Measurements from ENCODE around the gene CR1. TPM values are rescaled to one million over a fixed set of nuclear protein-coding genes. Genes with fewer than 3 reads are reported as not detected.

CR1 gene
- total RNA-seq = 1.5 TPM
- polyA plus RNA-seq = 1.6 TPM
- long read RNA-seq, donor 1 = 0 reads
- long read RNA-seq, donor 2 = 0 reads
- long read RNA-seq, donor 3 = 0 reads
- long read RNA-seq, donor 4 = 0 reads
- long read RNA-seq, donor 5 = 0 reads
- long read RNA-seq, donor 6 = 0 reads
- long read RNA-seq, donor 7 = 0 reads
- long read RNA-seq, donor 8 = 0 reads
- long read RNA-seq, donor 9 = 0 reads
- long read RNA-seq, donor 10 = 0 reads

DNA sequence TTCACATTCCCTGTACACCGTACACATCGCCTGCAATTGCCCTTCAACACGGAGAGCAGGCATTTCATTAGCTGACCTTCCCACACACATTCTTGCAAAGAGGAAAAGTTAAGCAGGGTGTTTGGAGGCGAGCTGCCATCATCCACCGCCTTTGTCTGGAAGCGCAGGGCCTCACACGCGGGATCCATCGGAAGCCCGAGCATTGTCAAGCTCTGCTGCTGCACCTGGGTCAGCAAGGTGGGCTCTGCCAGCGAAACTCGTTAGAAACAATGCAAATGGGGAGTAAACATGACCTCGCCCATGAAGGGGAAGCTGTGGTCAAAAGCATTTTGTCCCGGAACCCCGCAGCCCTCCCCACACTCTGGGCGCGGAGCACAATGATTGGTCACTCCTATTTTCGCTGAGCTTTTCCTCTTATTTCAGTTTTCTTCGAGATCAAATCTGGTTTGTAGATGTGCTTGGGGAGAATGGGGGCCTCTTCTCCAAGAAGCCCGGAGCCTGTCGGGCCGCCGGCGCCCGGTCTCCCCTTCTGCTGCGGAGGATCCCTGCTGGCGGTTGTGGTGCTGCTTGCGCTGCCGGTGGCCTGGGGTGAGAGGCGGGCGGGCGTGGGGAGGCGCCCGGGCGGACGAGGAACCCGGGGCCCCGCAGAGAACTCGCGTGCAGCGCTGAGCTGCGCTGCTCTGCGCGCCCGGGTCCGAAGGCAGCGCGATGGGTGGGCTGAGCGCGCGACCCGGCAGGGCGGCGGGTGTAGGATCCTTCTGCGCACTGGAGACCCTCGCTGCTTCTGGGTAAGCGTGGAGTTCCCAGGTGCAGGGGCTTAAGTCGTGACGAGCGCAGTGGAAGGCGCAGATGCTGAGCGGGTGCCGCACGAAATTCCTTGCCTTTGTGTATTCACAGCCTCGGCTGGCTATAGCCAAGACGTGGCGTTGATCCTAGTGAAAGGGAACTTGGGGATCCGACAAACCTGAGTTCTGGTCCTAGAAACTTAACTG, at the start of gene CR1:
TSS of gene CR1 (plus strand) at position 357 of the 992 bp plus-strand sequence. CDS start at position 468, 111 bp downstream.
- DNase-seq (ENCODE audit: low read depth in 6 of 9, low spot score in 9 of 9) = peak in 4 of 9 donors; percentile 22 to 65 (median 42)
- Histone ChIP-seq H3K4me1 (ENCODE audit: control insufficient read depth in 2 of 2, insufficient read depth in 2 of 2, low read length in 2 of 2) (peaks cover 4 to 14% of the 10 kb centered on the region in 2 donors), H3K27ac (ENCODE audit: low read depth in 1 of 2, low read length in 1 of 2) (peak within 1 kb of the TSS in 1 of 2 donors; percentile 60), H3K9me3 (ENCODE audit: control insufficient read depth in 2 of 2, insufficient read depth in 1 of 2, low read length in 1 of 2) (no peaks in the 10 kb centered on the region), H3K27me3 (ENCODE audit: control insufficient read depth in 2 of 2, insufficient read depth in 1 of 2, low read length in 1 of 2) (peaks cover 3 to 10% of the 10 kb centered on the region in 2 donors), H3K4me3 (ENCODE audit: low read length in 2 of 2) (peak within 1 kb of the TSS; percentile 47 to 59), H3K36me3 (ENCODE audit: control insufficient read depth in 2 of 2, insufficient read depth in 2 of 2, low read length in 1 of 2) (no peaks in the 10 kb centered on the region)
- WGBS = 4% methylated on average over 68 of the region's 68 CpGs

DNA sequence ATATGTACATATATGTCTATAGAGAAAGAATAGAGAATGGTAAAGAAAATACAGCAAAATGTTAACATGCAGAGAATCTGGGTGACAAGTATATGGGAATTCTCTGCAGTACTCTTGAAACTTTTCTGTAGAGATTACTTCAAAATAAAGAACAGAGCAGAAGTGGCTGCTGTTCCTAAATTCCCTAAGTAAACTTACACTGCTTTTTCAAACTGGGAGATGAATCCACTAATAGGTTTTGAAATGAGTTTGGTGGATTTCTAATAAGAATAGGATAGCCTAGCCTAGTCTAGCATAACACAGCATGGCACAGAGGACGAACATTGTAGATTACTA, 42.3 kb upstream of the CR1 start:
- Histone ChIP-seq H3K4me3 (ENCODE audit: low read length in 2 of 2) (peak overlapping the region; percentile 64 to 66), H3K27ac (ENCODE audit: low read depth in 1 of 2, low read length in 1 of 2) (no peak overlapping the region), H3K27me3 (ENCODE audit: control insufficient read depth in 2 of 2, insufficient read depth in 1 of 2, low read length in 1 of 2) (peaks cover 0 to 9% of the 10 kb centered on the region in 2 donors), H3K4me1 (ENCODE audit: control insufficient read depth in 2 of 2, insufficient read depth in 2 of 2, low read length in 2 of 2) (peaks cover 18 to 40% of the 10 kb centered on the region in 2 donors), H3K36me3 (ENCODE audit: control insufficient read depth in 2 of 2, insufficient read depth in 2 of 2, low read length in 1 of 2) (no peaks in the 10 kb centered on the region), H3K9me3 (ENCODE audit: control insufficient read depth in 2 of 2, insufficient read depth in 1 of 2, low read length in 1 of 2) (no peaks in the 10 kb centered on the region)
- WGBS = 46% methylated on average over 1 of the region's 1 CpG
- DNase-seq (ENCODE audit: low read depth in 6 of 9, low spot score in 9 of 9) = no peak

DNA sequence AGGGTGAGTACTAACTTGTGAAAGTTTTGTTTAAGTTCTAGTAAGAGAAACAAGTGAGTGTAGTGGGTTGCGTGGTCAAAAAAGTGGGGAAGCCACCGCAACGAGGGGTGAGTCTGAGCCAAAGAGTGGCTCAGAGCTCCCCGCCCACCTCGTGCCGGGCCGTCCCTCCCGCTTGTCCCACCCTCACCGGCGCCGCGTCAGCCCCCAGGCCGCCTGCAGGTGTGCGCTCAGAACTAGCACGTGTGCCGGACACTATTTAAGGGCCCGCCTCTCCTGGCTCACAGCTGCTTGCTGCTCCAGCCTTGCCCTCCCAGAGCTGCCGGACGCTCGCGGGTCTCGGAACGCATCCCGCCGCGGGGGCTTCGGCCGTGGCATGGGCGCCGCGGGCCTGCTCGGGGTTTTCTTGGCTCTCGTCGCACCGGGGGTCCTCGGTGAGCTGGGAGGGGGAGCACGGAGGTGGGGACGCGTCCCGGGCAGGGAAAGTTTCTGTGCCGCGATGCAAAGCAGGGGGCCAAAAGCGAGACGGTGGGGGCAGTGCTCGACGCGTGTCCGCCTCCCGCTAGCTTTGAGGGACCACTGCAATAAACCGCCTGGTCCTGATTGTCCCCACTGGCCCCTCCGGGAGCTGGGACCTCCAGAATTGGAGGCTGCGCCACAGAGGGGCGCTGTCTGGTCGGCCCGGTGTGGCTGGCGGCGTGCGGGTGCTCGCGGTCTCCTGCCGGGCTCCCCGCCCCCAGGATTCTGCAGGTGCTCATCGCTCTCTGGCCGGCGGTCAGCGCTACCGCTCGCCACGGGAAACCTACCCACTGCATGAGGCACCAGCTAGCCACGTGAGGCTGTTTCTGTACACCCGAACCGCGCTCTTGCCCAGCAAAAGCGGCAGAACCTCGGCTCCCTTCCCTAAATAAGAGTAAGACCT, 41.7 kb upstream of the CR1 start, which contains the start of gene CR2:
TSS of gene CR2 (plus strand) at position 283 of the 919 bp plus-strand sequence. CDS start at position 374, 91 bp downstream.
- peak within 1 kb of the TSS; percentile 64 to 66 for H3K4me3 ChIP-seq (ENCODE audit: low read length in 2 of 2)
- H3K27ac ChIP-seq (ENCODE audit: low read depth in 1 of 2, low read length in 1 of 2) = peak within 1 kb of the TSS; percentile 14 to 43
- H3K27me3 ChIP-seq (ENCODE audit: control insufficient read depth in 2 of 2, insufficient read depth in 1 of 2, low read length in 1 of 2) = peaks cover 0 to 9% of the 10 kb centered on the region in 2 donors
- no peaks in the 10 kb centered on the region for H3K9me3 ChIP-seq (ENCODE audit: control insufficient read depth in 2 of 2, insufficient read depth in 1 of 2, low read length in 1 of 2)
- no peaks in the 10 kb centered on the region for H3K36me3 ChIP-seq (ENCODE audit: control insufficient read depth in 2 of 2, insufficient read depth in 2 of 2, low read length in 1 of 2)
- under 1% methylated on average over 75 of the region's 75 CpGs for WGBS
- peak in 6 of 9 donors; percentile 43 to 80 (median 56) for DNase-seq (ENCODE audit: low read depth in 6 of 9, low spot score in 9 of 9)
- peaks cover 18 to 41% of the 10 kb centered on the region in 2 donors for H3K4me1 ChIP-seq (ENCODE audit: control insufficient read depth in 2 of 2, insufficient read depth in 2 of 2, low read length in 2 of 2)

GRCh38 chr1:207455183-207455754, 40.7 kb upstream of the CR1 start:
- DNase-seq (ENCODE audit: low read depth in 6 of 9, low spot score in 9 of 9) = no peak
- 58% methylated on average over 6 of the region's 6 CpGs for WGBS
- Histone ChIP-seq H3K9me3 (ENCODE audit: control insufficient read depth in 2 of 2, insufficient read depth in 1 of 2, low read length in 1 of 2) (no peaks in the 10 kb centered on the region), H3K27me3 (ENCODE audit: control insufficient read depth in 2 of 2, insufficient read depth in 1 of 2, low read length in 1 of 2) (peaks cover 0 to 9% of the 10 kb centered on the region in 2 donors), H3K27ac (ENCODE audit: low read depth in 1 of 2, low read length in 1 of 2) (no peak overlapping the region), H3K36me3 (ENCODE audit: control insufficient read depth in 2 of 2, insufficient read depth in 2 of 2, low read length in 1 of 2) (no peaks in the 10 kb centered on the region), H3K4me3 (ENCODE audit: low read length in 2 of 2) (peak overlapping the region; percentile 64 to 66), H3K4me1 (ENCODE audit: control insufficient read depth in 2 of 2, insufficient read depth in 2 of 2, low read length in 2 of 2) (peaks cover 27 to 48% of the 10 kb centered on the region in 2 donors)

DNA sequence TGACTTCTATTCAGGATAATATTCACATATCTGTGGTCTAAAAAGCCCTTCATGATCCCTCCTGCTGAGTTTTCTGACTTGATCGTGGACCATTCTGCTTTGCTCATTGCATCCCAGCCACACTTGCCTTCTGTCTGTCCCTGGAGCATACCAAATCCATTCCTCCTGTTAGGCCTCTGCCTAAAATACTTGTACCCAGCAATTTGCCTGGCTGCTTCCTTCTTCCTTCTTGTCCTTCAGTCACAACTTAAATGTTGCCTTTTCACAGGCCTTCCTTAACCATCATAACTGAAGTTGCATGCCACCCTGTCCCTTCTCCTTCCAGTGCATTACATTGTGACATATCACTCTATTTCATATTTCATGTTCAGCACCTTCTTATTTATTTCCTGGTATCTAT, 37.5 kb upstream of the CR1 start:
- WGBS = 82% methylated on average over 1 of the region's 1 CpG
- Histone ChIP-seq H3K27me3 (ENCODE audit: control insufficient read depth in 2 of 2, insufficient read depth in 1 of 2, low read length in 1 of 2) (peaks cover 0 to 9% of the 10 kb centered on the region in 2 donors), H3K36me3 (ENCODE audit: control insufficient read depth in 2 of 2, insufficient read depth in 2 of 2, low read length in 1 of 2) (no peaks in the 10 kb centered on the region), H3K4me1 (ENCODE audit: control insufficient read depth in 2 of 2, insufficient read depth in 2 of 2, low read length in 2 of 2) (peaks cover 43 to 68% of the 10 kb centered on the region in 2 donors), H3K27ac (ENCODE audit: low read depth in 1 of 2, low read length in 1 of 2) (peak overlapping the region; percentile 78 to 89), H3K4me3 (ENCODE audit: low read length in 2 of 2) (no peak overlapping the region), H3K9me3 (ENCODE audit: control insufficient read depth in 2 of 2, insufficient read depth in 1 of 2, low read length in 1 of 2) (no peaks in the 10 kb centered on the region)
- DNase-seq (ENCODE audit: low read depth in 6 of 9, low spot score in 9 of 9) = peak in 1 of 9 donors; percentile 59

GRCh38 chr1:207459008-207459407, 36.9 kb upstream of the CR1 start:
- H3K4me1 ChIP-seq (ENCODE audit: control insufficient read depth in 2 of 2, insufficient read depth in 2 of 2, low read length in 2 of 2) = peaks cover 46 to 72% of the 10 kb centered on the region in 2 donors
- H3K36me3 ChIP-seq (ENCODE audit: control insufficient read depth in 2 of 2, insufficient read depth in 2 of 2, low read length in 1 of 2) = no peaks in the 10 kb centered on the region
- WGBS = 5% methylated on average over 2 of the region's 2 CpGs
- H3K9me3 ChIP-seq (ENCODE audit: control insufficient read depth in 2 of 2, insufficient read depth in 1 of 2, low read length in 1 of 2) = no peaks in the 10 kb centered on the region
- DNase-seq (ENCODE audit: low read depth in 6 of 9, low spot score in 9 of 9) = peak in 7 of 9 donors; percentile 45 to 92 (median 74)
- H3K27ac ChIP-seq (ENCODE audit: low read depth in 1 of 2, low read length in 1 of 2) = peak overlapping the region in 1 of 2 donors; percentile 89
- no peak overlapping the region for H3K4me3 ChIP-seq (ENCODE audit: low read length in 2 of 2)
- peaks cover 0 to 7% of the 10 kb centered on the region in 2 donors for H3K27me3 ChIP-seq (ENCODE audit: control insufficient read depth in 2 of 2, insufficient read depth in 1 of 2, low read length in 1 of 2)

- no peak overlapping the region for H3K4me3 ChIP-seq (ENCODE audit: low read length in 2 of 2)
- DNase-seq (ENCODE audit: low read depth in 6 of 9, low spot score in 9 of 9) = no peak
- H3K4me1 ChIP-seq (ENCODE audit: control insufficient read depth in 2 of 2, insufficient read depth in 2 of 2, low read length in 2 of 2) = peaks cover 45 to 57% of the 10 kb centered on the region in 2 donors
- no peaks in the 10 kb centered on the region for H3K27me3 ChIP-seq (ENCODE audit: control insufficient read depth in 2 of 2, insufficient read depth in 1 of 2, low read length in 1 of 2)
- 86% methylated on average over 1 of the region's 1 CpG for WGBS
- H3K27ac ChIP-seq (ENCODE audit: low read depth in 1 of 2, low read length in 1 of 2) = peak overlapping the region in 1 of 2 donors; percentile 16
- H3K9me3 ChIP-seq (ENCODE audit: control insufficient read depth in 2 of 2, insufficient read depth in 1 of 2, low read length in 1 of 2) = no peaks in the 10 kb centered on the region
- no peaks in the 10 kb centered on the region for H3K36me3 ChIP-seq (ENCODE audit: control insufficient read depth in 2 of 2, insufficient read depth in 2 of 2, low read length in 1 of 2)
Observed at GRCh38 chr1:207461649-207462048, 34.3 kb upstream of the CR1 start.

- DNase-seq (ENCODE audit: low read depth in 6 of 9, low spot score in 9 of 9) = no peak
- Histone ChIP-seq H3K9me3 (ENCODE audit: control insufficient read depth in 2 of 2, insufficient read depth in 1 of 2, low read length in 1 of 2) (no peaks in the 10 kb centered on the region), H3K4me3 (ENCODE audit: low read length in 2 of 2) (no peak overlapping the region), H3K4me1 (ENCODE audit: control insufficient read depth in 2 of 2, insufficient read depth in 2 of 2, low read length in 2 of 2) (peaks cover 42 to 50% of the 10 kb centered on the region in 2 donors), H3K27ac (ENCODE audit: low read depth in 1 of 2, low read length in 1 of 2) (no peak overlapping the region), H3K27me3 (ENCODE audit: control insufficient read depth in 2 of 2, insufficient read depth in 1 of 2, low read length in 1 of 2) (no peaks in the 10 kb centered on the region), H3K36me3 (ENCODE audit: control insufficient read depth in 2 of 2, insufficient read depth in 2 of 2, low read length in 1 of 2) (no peaks in the 10 kb centered on the region)
Observed at GRCh38 chr1:207462535-207462934, 33.4 kb upstream of the CR1 start.

All from thymus (tissue), 14 donors.